Right lobe of liver (tissue), 4 donors: ENCODE data around the gene C3orf52.

Experiments
- POLR2A ChIP-seq: fragments of 450-650 bp; IDR thresholded peaks from one replicate; pipeline ENCODE4 v1.6.1; 2017; ENCODE audit warnings: antibody characterized with exemption, mild to moderate bottlenecking
- TF ChIP-seq, protein P1 (sequence below), 4 donors: fragments of 200-600 bp in 3 of 4; fragments of 450-650 bp in 1 of 4; IDR thresholded peaks; one replicate each; pipeline versions ENCODE4 v1.5.1 to v1.8.0; 2016 to 2022; ENCODE audit warnings: antibody characterized with exemption in 4 of 4, mild to moderate bottlenecking in 2 of 4
- donor health status: DM: no; HTN: no; CAD: no.
- donor health status: DM: no; HTN: no; CAD: no.
- donor health status: DM: no; HTN: yes; CAD: no.

GRCh38 chr3:112138219-112138969 is 52.2 kb downstream of the C3orf52 start:
- TF ChIP-seq, protein P1, sequence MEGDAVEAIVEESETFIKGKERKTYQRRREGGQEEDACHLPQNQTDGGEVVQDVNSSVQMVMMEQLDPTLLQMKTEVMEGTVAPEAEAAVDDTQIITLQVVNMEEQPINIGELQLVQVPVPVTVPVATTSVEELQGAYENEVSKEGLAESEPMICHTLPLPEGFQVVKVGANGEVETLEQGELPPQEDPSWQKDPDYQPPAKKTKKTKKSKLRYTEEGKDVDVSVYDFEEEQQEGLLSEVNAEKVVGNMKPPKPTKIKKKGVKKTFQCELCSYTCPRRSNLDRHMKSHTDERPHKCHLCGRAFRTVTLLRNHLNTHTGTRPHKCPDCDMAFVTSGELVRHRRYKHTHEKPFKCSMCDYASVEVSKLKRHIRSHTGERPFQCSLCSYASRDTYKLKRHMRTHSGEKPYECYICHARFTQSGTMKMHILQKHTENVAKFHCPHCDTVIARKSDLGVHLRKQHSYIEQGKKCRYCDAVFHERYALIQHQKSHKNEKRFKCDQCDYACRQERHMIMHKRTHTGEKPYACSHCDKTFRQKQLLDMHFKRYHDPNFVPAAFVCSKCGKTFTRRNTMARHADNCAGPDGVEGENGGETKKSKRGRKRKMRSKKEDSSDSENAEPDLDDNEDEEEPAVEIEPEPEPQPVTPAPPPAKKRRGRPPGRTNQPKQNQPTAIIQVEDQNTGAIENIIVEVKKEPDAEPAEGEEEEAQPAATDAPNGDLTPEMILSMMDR (IDR thresholded peaks at IDR 0.05), result no peak
- no peak for TF ChIP-seq POLR2A
